Glutamatergic neuron (in vitro differentiated cells): ENCODE data around the gene CNR2. TPM values are rescaled to one million over a fixed set of nuclear protein-coding genes. Genes with fewer than 3 reads are reported as not detected.

ENCODE experiments used
- DNase-seq: peaks from one replicate; pipeline ENCODE4 v3.0.0; 2022
- H3K27ac Mint-ChIP-seq: one replicate; pipeline ENCODE4 v1.8.0; 2020; ENCODE audit warnings: mild to moderate bottlenecking, mixed read lengths, inconsistent platforms; ENCODE audit not compliant: unreplicated experiment
- H3K27me3 Mint-ChIP-seq: one replicate; pipeline ENCODE4 v1.8.0; 2020; ENCODE audit warnings: mild to moderate bottlenecking, moderate library complexity, mixed read lengths, inconsistent platforms; ENCODE audit not compliant: unreplicated experiment
- H3K36me3 Mint-ChIP-seq: one replicate; pipeline ENCODE4 v1.8.0; 2020; ENCODE audit warnings: mild to moderate bottlenecking, mixed read lengths, inconsistent platforms; ENCODE audit not compliant: unreplicated experiment
- H3K4me1 Mint-ChIP-seq: one replicate; pipeline ENCODE4 v1.8.0; 2020; ENCODE audit warnings: mild to moderate bottlenecking, low read depth, mixed read lengths, inconsistent platforms; ENCODE audit not compliant: unreplicated experiment
- H3K4me3 Mint-ChIP-seq: one replicate; pipeline ENCODE4 v1.8.0; 2020; ENCODE audit warnings: mild to moderate bottlenecking, mixed read lengths, inconsistent platforms; ENCODE audit not compliant: unreplicated experiment
- H3K9me3 Mint-ChIP-seq: one replicate; pipeline ENCODE4 v1.8.0; 2020; ENCODE audit warnings: mild to moderate bottlenecking, moderate library complexity, mixed read lengths, inconsistent platforms; ENCODE audit not compliant: unreplicated experiment
- total RNA-seq: library from RNA; stranded (reverse); fragmentation: NEBNext Ultra II Directional; extraction: Animal tissue kit (Norgen Biotek cat#: 25700); gene quantifications from one replicate; pipeline ENCODE4 v1.2.1, GENCODE V29; 2021; ENCODE audit not compliant: unreplicated experiment
- TF ChIP-seq, protein P1 (sequence below): fragments of 200-600 bp; sonication (generic); IDR thresholded peaks from one replicate; pipeline ENCODE4 v1.5.0; 2021; ENCODE audit not compliant: partially characterized antibody, unreplicated experiment

The CNR2 gene
- total RNA-seq, 1 donor from 2014 or later, result not detected

GRCh38 chr1:23930861-23931490 lies 17.8 kb upstream of the CNR2 start:
- no peak overlapping the region for H3K27ac Mint-ChIP-seq

GRCh38 chr1:23930270-23930669 lies 17.1 kb upstream of the CNR2 start:
- Mint-ChIP-seq H3K27ac (no peak overlapping the region), H3K4me3 (no peak overlapping the region), H3K4me1 (peaks cover 4% of the 10 kb centered on the region), H3K9me3 (no peaks in the 10 kb centered on the region), H3K27me3 (peaks cover 3% of the 10 kb centered on the region), H3K36me3 (peaks cover 8% of the 10 kb centered on the region)
- no peak for DNase-seq
- TF ChIP-seq, protein P1, sequence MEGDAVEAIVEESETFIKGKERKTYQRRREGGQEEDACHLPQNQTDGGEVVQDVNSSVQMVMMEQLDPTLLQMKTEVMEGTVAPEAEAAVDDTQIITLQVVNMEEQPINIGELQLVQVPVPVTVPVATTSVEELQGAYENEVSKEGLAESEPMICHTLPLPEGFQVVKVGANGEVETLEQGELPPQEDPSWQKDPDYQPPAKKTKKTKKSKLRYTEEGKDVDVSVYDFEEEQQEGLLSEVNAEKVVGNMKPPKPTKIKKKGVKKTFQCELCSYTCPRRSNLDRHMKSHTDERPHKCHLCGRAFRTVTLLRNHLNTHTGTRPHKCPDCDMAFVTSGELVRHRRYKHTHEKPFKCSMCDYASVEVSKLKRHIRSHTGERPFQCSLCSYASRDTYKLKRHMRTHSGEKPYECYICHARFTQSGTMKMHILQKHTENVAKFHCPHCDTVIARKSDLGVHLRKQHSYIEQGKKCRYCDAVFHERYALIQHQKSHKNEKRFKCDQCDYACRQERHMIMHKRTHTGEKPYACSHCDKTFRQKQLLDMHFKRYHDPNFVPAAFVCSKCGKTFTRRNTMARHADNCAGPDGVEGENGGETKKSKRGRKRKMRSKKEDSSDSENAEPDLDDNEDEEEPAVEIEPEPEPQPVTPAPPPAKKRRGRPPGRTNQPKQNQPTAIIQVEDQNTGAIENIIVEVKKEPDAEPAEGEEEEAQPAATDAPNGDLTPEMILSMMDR, result no peak

More at GRCh38 chr1:23930861-23931490, 17.8 kb upstream of the CNR2 start:
- Mint-ChIP-seq H3K4me1 (peaks cover 4% of the 10 kb centered on the region), H3K4me3 (no peak overlapping the region), H3K27me3 (peaks cover 4% of the 10 kb centered on the region), H3K36me3 (peaks cover 8% of the 10 kb centered on the region), H3K9me3 (no peaks in the 10 kb centered on the region)
- DNase-seq, result no peak
- TF ChIP-seq, protein P1, result no peak

DNA sequence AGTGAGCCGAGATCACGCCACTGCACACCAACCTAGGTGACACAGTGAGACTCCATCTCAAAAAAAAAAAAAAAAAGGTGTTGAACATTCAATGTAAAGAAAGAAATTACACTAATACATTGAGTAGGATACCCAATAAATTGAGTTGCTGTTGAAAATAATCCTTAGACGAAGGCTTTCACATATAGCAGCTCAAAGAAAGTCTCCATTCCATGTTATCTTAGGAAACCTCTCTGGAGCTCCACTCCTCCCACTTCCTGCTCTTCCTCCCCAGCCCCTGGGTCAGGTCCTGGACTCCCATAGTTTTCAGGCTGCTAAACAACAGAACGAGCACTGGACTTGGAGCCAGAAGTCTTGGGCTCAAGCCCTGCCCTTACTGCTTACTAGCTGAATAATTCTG lies 15.6 kb upstream of the CNR2 start:
- H3K27me3 Mint-ChIP-seq, result no peaks in the 10 kb centered on the region
- DNase-seq, result no peak
- no peak overlapping the region for H3K4me3 Mint-ChIP-seq
- peaks cover 4% of the 10 kb centered on the region for H3K4me1 Mint-ChIP-seq
- peaks cover 4% of the 10 kb centered on the region for H3K36me3 Mint-ChIP-seq
- no peak overlapping the region for H3K27ac Mint-ChIP-seq
- H3K9me3 Mint-ChIP-seq, result no peaks in the 10 kb centered on the region
- TF ChIP-seq, protein P1, result no peak

DNA sequence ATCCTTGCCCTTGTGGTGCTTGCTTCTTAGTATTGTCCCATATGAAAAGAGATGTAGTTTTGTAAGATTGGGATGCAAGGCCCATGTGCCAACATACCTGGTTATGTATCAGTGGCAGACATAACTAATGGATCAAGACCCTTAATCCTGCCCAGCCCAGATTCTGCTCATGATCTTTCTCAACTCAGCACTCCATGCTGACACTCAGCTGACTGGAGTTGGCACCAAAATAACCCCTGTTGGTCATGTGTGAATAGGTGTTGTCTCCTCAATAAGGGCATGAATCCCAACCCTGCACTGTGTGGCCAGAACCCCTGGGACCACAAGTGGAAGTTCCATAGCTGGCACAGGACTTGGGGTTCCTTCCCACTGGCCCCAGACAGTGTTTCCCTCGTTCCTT lies 13.9 kb upstream of the CNR2 start:
- Mint-ChIP-seq H3K4me1 (peaks cover 2% of the 10 kb centered on the region), H3K36me3 (peaks cover 4% of the 10 kb centered on the region), H3K9me3 (no peaks in the 10 kb centered on the region), H3K27me3 (no peaks in the 10 kb centered on the region), H3K27ac (no peak overlapping the region), H3K4me3 (no peak overlapping the region)
- TF ChIP-seq, protein P1, result no peak
- no peak for DNase-seq

DNA sequence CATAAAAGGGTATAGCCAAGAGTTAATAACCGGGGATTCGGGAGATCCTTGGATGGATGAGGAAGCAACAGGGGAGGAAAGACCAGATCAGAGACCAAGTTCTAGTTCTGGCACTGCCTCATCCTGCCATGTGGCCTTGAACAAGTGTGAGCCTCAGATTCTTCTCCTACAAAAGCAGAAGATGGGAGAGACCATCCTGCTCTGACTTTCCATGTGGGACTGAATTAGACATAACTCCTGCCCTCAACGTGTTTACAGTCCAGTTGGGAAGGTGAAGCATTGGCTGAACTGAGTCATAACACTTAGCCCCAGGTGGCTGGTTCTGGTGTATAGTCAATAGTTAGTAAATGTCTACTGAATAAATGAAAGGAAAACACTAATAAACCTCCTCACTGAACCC lies 12.1 kb upstream of the CNR2 start:
- no peak for DNase-seq
- Mint-ChIP-seq H3K36me3 (peaks cover 4% of the 10 kb centered on the region), H3K4me3 (no peak overlapping the region), H3K9me3 (peaks cover 1% of the 10 kb centered on the region), H3K4me1 (peaks cover 2% of the 10 kb centered on the region), H3K27me3 (no peaks in the 10 kb centered on the region), H3K27ac (no peak overlapping the region)
- TF ChIP-seq, protein P1, result no peak
